ENCODE results near the gene NTSR1.
A peak's percentile ranks its signal among the peaks of the same experiment; 100 is the strongest.

The NTSR1 gene

DNA sequence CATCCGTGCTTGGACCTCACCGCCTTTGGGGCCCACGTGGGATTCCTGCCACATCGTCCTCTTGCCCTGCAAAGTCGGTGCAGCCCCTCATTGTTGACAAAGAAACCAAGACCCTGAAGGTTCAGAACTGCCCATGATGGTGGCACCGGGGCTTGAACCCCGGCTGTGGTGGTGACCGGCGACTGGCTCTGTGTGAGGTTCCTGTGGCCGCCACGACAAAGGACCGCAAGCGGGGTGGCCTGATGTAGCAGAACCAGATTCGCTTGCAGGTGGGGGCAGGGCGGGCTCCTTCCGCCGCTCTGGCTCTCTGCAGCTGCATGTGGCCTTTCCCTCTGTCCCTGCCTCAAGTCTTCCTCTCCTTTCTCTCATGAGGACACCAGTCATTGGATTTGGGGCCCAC is 37.6 kb upstream of the NTSR1 start:
- H3K4me3 ChIP-seq (ENCODE audit: low read depth, low read length), result no peak overlapping the region
- peaks cover 27% of the 10 kb centered on the region for H3K36me3 ChIP-seq
- H3K4me1 ChIP-seq, result peaks cover 6% of the 10 kb centered on the region; the same call in 1 of the 2 replicates
- TF ChIP-seq, protein P1, sequence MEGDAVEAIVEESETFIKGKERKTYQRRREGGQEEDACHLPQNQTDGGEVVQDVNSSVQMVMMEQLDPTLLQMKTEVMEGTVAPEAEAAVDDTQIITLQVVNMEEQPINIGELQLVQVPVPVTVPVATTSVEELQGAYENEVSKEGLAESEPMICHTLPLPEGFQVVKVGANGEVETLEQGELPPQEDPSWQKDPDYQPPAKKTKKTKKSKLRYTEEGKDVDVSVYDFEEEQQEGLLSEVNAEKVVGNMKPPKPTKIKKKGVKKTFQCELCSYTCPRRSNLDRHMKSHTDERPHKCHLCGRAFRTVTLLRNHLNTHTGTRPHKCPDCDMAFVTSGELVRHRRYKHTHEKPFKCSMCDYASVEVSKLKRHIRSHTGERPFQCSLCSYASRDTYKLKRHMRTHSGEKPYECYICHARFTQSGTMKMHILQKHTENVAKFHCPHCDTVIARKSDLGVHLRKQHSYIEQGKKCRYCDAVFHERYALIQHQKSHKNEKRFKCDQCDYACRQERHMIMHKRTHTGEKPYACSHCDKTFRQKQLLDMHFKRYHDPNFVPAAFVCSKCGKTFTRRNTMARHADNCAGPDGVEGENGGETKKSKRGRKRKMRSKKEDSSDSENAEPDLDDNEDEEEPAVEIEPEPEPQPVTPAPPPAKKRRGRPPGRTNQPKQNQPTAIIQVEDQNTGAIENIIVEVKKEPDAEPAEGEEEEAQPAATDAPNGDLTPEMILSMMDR (IDR thresholded peaks at IDR 0.05; ENCODE audit: low read depth, low read length), result no peak
- no peaks in the 10 kb centered on the region for H3K9me3 ChIP-seq
- no peaks in the 10 kb centered on the region for H3K27me3 ChIP-seq
- DNase-seq, result no peak

DNA sequence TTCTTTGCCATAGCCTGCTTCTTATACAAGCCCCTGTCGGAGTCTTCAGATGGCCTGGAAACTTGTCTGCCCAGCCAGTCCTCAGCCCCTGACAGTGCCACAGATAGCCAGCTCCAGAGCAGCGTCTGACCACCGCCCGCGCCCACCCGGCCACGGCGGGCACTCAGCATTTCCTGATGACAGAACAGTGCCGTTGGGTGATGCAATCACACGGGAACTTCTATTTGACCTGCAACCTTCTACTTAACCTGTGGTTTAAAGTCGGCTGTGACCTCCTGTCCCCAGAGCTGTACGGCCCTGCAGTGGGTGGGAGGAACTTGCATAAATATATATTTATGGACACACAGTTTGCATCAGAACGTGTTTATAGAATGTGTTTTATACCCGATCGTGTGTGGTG is 36.9 kb upstream of the NTSR1 start:
- no peaks in the 10 kb centered on the region for H3K27me3 ChIP-seq
- peaks cover 27% of the 10 kb centered on the region for H3K36me3 ChIP-seq
- H3K9me3 ChIP-seq, result no peaks in the 10 kb centered on the region
- no peak overlapping the region for H3K4me3 ChIP-seq (ENCODE audit: low read depth, low read length)
- TF ChIP-seq, protein P1 (IDR thresholded peaks at IDR 0.05; ENCODE audit: low read depth, low read length), result no peak
- no peak for DNase-seq
- H3K4me1 ChIP-seq, result peaks cover 6% of the 10 kb centered on the region; the same call in 1 of the 2 replicates

DNA sequence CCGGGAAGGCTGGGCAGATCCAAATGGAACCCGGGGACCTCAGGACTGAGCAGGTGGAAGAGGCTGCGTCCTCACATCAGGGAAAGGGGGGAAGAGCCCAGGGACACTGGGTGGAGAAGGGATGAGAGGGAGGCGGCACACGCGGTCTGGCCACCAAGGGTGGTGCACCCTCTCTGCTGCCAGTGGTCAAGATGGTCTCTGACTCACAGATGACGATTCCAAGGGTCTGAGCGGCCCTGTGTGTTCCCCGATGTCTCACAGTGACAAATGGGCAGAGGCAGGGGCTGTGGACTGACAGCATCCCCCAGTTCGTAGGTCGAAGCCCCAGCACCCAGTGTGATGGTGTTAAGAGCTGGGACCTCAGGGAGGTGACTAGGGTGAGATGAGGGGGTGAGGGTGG is 34.3 kb upstream of the NTSR1 start:
- Histone ChIP-seq H3K9me3 (no peaks in the 10 kb centered on the region), H3K4me3 (ENCODE audit: low read depth, low read length) (no peak overlapping the region), H3K27me3 (no peaks in the 10 kb centered on the region), H3K4me1 (peaks cover 6% of the 10 kb centered on the region; the same call in 1 of the 2 replicates), H3K36me3 (peaks cover 16% of the 10 kb centered on the region)
- TF ChIP-seq, protein P1 (IDR thresholded peaks at IDR 0.05; ENCODE audit: low read depth, low read length), result no peak
- no peak for DNase-seq

DNA sequence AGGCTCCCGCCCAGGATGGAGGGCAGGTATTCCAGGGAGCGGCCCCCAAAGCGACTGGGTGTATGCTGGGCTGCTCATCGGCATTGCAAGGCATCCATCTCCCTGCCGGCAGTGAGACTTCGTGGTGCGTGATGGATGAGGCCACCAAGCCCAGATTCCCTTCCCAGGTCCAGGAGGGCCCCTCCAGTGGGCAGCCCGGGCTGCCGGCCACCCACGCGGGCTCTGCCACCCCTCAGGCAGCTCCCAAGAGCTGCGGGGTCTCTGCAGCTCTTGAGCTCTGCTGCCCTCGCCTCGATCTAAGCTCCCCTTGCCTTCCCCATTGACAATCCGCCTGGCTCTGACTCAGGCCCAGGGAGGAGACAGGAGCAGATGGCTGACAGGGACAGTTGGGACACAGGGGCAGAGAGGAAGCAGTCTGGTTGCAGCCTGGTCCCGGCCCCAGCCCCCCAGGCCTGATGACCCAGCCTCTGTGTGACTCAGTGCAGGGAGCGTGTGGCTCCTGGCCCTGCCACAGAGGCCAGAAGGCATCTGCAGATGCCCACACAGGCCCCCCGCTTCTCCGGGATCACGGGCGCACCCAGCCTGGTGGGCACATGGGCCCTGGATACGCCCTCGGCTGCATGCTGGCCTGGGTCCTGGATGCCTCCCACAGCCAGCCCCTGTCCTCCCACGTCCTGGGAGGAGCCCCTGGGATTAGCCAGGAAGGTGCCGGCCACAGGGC is 33.3 kb upstream of the NTSR1 start:
- peak; percentile 64 for DNase-seq
- TF ChIP-seq, protein P1 (IDR thresholded peaks at IDR 0.05; ENCODE audit: low read depth, low read length), result no peak
- no peaks in the 10 kb centered on the region for H3K9me3 ChIP-seq

DNA sequence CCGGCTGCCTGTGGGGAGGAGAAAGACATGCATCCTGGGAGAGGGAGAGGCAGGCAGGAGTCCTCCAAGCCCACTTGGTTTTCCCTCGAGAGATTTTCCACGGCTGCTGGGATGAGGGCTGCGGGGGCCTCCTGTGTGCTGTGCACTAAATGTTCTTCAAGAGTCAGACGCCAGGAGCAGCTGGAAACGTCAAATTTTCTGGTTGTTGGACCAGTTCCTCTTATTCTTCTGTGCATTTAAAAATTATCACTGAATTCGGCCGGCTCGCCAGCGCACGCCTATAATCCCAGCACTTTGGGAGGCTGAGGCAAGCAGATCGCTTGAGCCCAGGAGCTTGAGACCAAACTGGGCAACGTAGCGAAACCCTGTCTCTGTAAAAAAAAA is 32.8 kb upstream of the NTSR1 start:
- H3K9me3 ChIP-seq, result no peaks in the 10 kb centered on the region
- DNase-seq, result no peak
- H3K4me1 ChIP-seq, result peaks cover 6% of the 10 kb centered on the region; the same call in 1 of the 2 replicates
- no peak overlapping the region for H3K4me3 ChIP-seq (ENCODE audit: low read depth, low read length)
- TF ChIP-seq, protein P1 (IDR thresholded peaks at IDR 0.05; ENCODE audit: low read depth, low read length), result no peak
- H3K27me3 ChIP-seq, result no peaks in the 10 kb centered on the region
- peaks cover 1% of the 10 kb centered on the region for H3K36me3 ChIP-seq

More for the DNA sequence above, 33.3 kb upstream of the NTSR1 start:
- Histone ChIP-seq H3K4me3 (ENCODE audit: low read depth, low read length) (no peak overlapping the region), H3K36me3 (peaks cover 7% of the 10 kb centered on the region), H3K27me3 (no peaks in the 10 kb centered on the region), H3K4me1 (peaks cover 6% of the 10 kb centered on the region; the same call in 1 of the 2 replicates)

DNA sequence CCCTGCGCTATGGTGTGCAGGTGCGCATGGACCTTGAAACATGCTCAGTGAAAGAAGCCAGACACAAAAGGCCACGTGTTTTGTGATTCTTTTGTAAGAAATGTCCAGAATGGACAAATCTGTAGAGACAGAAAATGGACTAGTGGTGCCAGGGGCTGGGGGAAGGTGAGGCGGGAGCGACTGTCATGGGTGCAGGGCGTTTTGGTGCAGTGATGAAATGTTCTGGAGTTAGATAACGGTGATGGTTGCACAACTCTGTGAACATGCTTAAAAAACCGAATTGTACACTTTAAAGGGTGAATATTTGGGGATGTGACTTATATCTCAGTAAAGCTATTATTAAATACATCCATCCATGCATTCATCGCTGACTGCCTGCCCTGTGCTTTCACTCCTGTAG is 31.7 kb upstream of the NTSR1 start:
- Histone ChIP-seq H3K27me3 (no peaks in the 10 kb centered on the region), H3K4me1 (peaks cover 6% of the 10 kb centered on the region; the same call in 1 of the 2 replicates)

More for the DNA sequence above, 31.7 kb upstream of the NTSR1 start:
- H3K4me3 ChIP-seq (ENCODE audit: low read depth, low read length), result no peak overlapping the region
- no peaks in the 10 kb centered on the region for H3K9me3 ChIP-seq
- no peaks in the 10 kb centered on the region for H3K36me3 ChIP-seq
- no peak for DNase-seq
- TF ChIP-seq, protein P1 (IDR thresholded peaks at IDR 0.05; ENCODE audit: low read depth, low read length), result no peak

Data from BE2C (cell line).